B cell (primary cell): ENCODE data around the gene TNFRSF9. TPM values are rescaled to one million over a fixed set of nuclear protein-coding genes. Genes with fewer than 3 reads are reported as not detected.

Experiments used
- ATAC-seq: fragments of 200-7000 bp; cut with Tn5 transposase; one replicate; pipeline ENCODE4 v1.10.0; 2021; ENCODE audit warnings: low read depth, mild to moderate bottlenecking, moderate number of reproducible peaks, moderate library complexity
- CTCF ChIA-PET: fragments of 350-600 bp; sonication (Branson Sonifier 250); formaldehyde crosslinking; loops from one replicate; lab custom pipeline; 2021; ENCODE audit warnings: antibody characterized with exemption, inconsistent platforms; lab: Charles Lee
- POLR2A ChIA-PET: fragments of 350-600 bp; sonication (Branson Sonifier 250); formaldehyde crosslinking; loops from one replicate; lab custom pipeline; 2021; ENCODE audit warnings: antibody characterized with exemption; lab: Charles Lee
- DNase-seq: peaks from one replicate; pipeline ENCODE4 v3.0.0; 2013
- H2AFZ ChIP-seq: 2 replicates; pipeline ENCODE4 v1.6.1; 2012; ENCODE audit warnings: mild to moderate bottlenecking, low read depth, low read length; ENCODE audit not compliant: insufficient read depth, poor library complexity, severe bottlenecking
- H3K27ac ChIP-seq, 2 donors: 1 replicate in 1 of 2; 2 replicates in 1 of 2; pipeline ENCODE4 v1.5.1; 2012 to 2013; ENCODE audit warnings: low read length in 2 of 2, mild to moderate bottlenecking in 2 of 2, moderate library complexity in 1 of 2
- H3K27me3 ChIP-seq, 4 experiments: fragments of 200-600 bp in 1 of 4; sonication (generic) in 1 of 4; replicated peaks in 1 of 4; 1 replicate in 2 of 4; 2 replicates in 2 of 4; pipeline versions ENCODE4 v1.6.1 to v1.7.0; 2013 to 2016; ENCODE audit warnings: low read length in 3 of 4, mild to moderate bottlenecking in 2 of 4, mixed read lengths in 1 of 4, moderate library complexity in 1 of 4; ENCODE audit not compliant: insufficient read depth in 4 of 4, control insufficient read depth in 3 of 4; ENCODE audit errors: control extremely low read depth in 1 of 4
- H3K36me3 ChIP-seq, 2 experiments: replicated peaks in 1 of 2; 1 replicate in 1 of 2; 2 replicates in 1 of 2; pipeline versions ENCODE4 v1.6.1 to v1.7.1; 2013; ENCODE audit warnings: low read length in 1 of 2; ENCODE audit not compliant: insufficient read depth in 2 of 2, control insufficient read depth in 1 of 2; ENCODE audit errors: control extremely low read depth in 1 of 2, extremely low read depth in 1 of 2
- H3K4me1 ChIP-seq, 2 donors: fragments of 200-600 bp in 1 of 2; sonication (generic) in 1 of 2; 1 replicate in 1 of 2; 2 replicates in 1 of 2; pipeline versions ENCODE4 v1.5.1 to v1.6.1; 2013 to 2017; ENCODE audit warnings: low read length in 2 of 2; ENCODE audit not compliant: control insufficient read depth in 2 of 2, insufficient read depth in 2 of 2
- H3K4me2 ChIP-seq: replicated peaks from 2 replicates; pipeline ENCODE3; 2012; ENCODE audit warnings: mild to moderate bottlenecking, low read depth, low read length; ENCODE audit not compliant: poor library complexity, severe bottlenecking
- H3K4me3 ChIP-seq, 5 experiments: fragments of 200-600 bp in 1 of 5; sonication (generic) in 1 of 5; 1 replicate in 3 of 5; 2 replicates in 2 of 5; pipeline versions ENCODE4 v1.5.1 to v1.7.0; 2011 to 2016; ENCODE audit warnings: low read length in 4 of 5, mild to moderate bottlenecking in 4 of 5, low read depth in 2 of 5, control low read depth in 1 of 5, moderate library complexity in 1 of 5; ENCODE audit not compliant: insufficient read depth in 1 of 5; ENCODE audit errors: control extremely low read depth in 1 of 5, extremely low read depth in 1 of 5
- H3K79me2 ChIP-seq: fragments of 200-600 bp; sonication (generic); one replicate; pipeline ENCODE4 v1.6.0; 2016; ENCODE audit warnings: low read length; ENCODE audit not compliant: control insufficient read depth, insufficient read depth
- H3K9ac ChIP-seq: fragments of 200-600 bp; sonication (generic); 2 replicates; pipeline ENCODE4 v1.6.1; 2017; ENCODE audit warnings: mild to moderate bottlenecking, low read length, moderate library complexity
- H3K9me3 ChIP-seq, 3 donors: one replicate each; pipeline versions ENCODE4 v1.6.1 to v1.7.1; 2013; ENCODE audit warnings: low read length in 2 of 3; ENCODE audit not compliant: control insufficient read depth in 2 of 3, insufficient read depth in 1 of 3; ENCODE audit errors: control extremely low read depth in 1 of 3
- H4K20me1 ChIP-seq: 2 replicates; pipeline ENCODE4 v1.6.0; 2012; ENCODE audit warnings: mild to moderate bottlenecking, low read length; ENCODE audit not compliant: insufficient read depth, control insufficient read depth, poor library complexity, severe bottlenecking
- H3K27ac Mint-ChIP-seq: one replicate; pipeline ENCODE4 v1.8.0; 2021; ENCODE audit warnings: mixed read lengths
- H3K27me3 Mint-ChIP-seq: one replicate; pipeline ENCODE4 v1.8.0; 2021; ENCODE audit warnings: mixed read lengths
- H3K4me1 Mint-ChIP-seq: one replicate; pipeline ENCODE4 v1.8.0; 2021; ENCODE audit warnings: mixed read lengths
- H3K4me3 Mint-ChIP-seq: one replicate; pipeline ENCODE4 v1.8.0; 2021; ENCODE audit warnings: mixed read lengths
- H3K9me3 Mint-ChIP-seq: one replicate; pipeline ENCODE4 v1.8.0; 2022; ENCODE audit warnings: mixed read lengths; ENCODE audit not compliant: insufficient read depth
- EZH2 ChIP-seq: IDR thresholded peaks from 2 replicates; pipeline ENCODE4 v1.6.1; 2012; ENCODE audit warnings: borderline replicate concordance, low read depth, mild to moderate bottlenecking, moderate library complexity, low read length; ENCODE audit not compliant: insufficient read depth, poor library complexity, severe bottlenecking
- WGBS: methylation state at CpG from one replicate; pipeline ENCODE4 v1.1.5; 2013; ENCODE audit warnings: missing lambda C conversion rate; ENCODE audit not compliant: insufficient coverage; 5-methylcytosine and 5-hydroxymethylcytosine counted together
- intact Hi-C: fragments of 100-400 bp; cut with micrococcal nuclease; formaldehyde crosslinking; loops from one replicate; pipeline ENCODE4 v1.10.0; 2022
- polyA plus RNA-seq: library from polyadenylated mRNA; depleted of rRNA; stranded (reverse); fragments of >200 nt; gene quantifications from 2 replicates; pipeline ENCODE4 v1.2.3, GENCODE V29; 2012
- total RNA-seq, 2 donors: library from RNA; stranded (reverse); fragments of 120-200 nt in 1 of 2; gene quantifications; 1 replicate in 1 of 2; 2 replicates in 1 of 2; pipeline versions ENCODE4 v1.2.3 to v1.2.4, GENCODE V29; 2013 to 2022
- TF ChIP-seq, protein P1 (sequence below): fragments of 200-600 bp; IDR thresholded peaks from one replicate; pipeline ENCODE4 v1.8.0; 2022; ENCODE audit warnings: antibody characterized with exemption, mild to moderate bottlenecking

TNFRSF9 gene
- total and polyA plus RNA-seq, 2 donors (not counting 1 experiment from before 2014, with no cell fraction given) = 0.01 to 0.44 TPM

DNA sequence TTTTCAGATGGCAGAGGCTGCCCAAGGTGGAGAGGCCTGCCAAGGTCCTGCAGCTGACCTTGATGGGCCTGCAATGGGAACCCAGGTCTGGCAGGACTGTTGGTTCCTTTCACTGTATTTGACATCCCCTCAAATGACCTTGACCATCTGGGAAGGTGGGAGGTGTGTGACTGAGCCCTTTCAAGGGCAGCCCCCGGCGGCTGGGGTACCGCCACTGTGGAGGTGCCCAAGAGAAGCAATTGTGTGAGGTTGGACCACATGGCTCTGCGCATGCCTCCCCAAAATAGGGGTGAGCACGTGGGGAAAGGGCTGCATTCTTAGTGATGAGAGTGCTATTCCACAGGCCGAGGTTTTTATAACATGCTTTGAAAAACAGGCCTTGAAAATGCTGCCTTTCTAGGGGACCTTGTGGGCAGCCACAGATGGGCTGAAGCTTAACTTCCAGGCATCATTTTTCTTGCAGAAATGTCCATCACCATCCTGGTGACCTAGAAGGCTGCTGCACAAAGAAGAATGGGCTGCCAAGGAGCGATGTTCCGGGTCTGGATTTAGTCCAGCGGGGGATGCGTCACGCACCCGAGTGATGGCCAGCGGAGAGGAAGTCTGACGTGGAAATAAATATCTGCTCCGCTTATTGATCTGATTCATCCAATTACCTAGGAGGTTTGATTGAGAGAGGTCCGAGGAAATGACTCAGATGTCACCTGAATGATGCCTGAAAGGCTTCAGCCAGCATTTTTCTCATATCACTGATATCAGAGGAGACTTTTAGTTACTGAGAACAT, 71.3 kb downstream of the TNFRSF9 start:
- Mint-ChIP-seq H3K27me3 (no peaks in the 10 kb centered on the region), H3K27ac (no peak overlapping the region), H3K4me1 (no peaks in the 10 kb centered on the region), H3K4me3 (no peak overlapping the region), H3K9me3 (no peaks in the 10 kb centered on the region)
- H3K79me2 ChIP-seq = no peaks in the 10 kb centered on the region
- ChIA-PET CTCF (no interaction called here), POLR2A (no interaction called here)
- no peak overlapping the region for H2AFZ ChIP-seq
- 91% methylated on average over 16 of the region's 16 CpGs for WGBS
- H3K27ac ChIP-seq = no peak overlapping the region
- peaks cover 0 to 4% (median 0%) of the 10 kb centered on the region in 3 donors for H3K9me3 ChIP-seq
- no peak for DNase-seq
- no peaks in the 10 kb centered on the region for H3K4me1 ChIP-seq
- no peaks in the 10 kb centered on the region for H3K36me3 ChIP-seq
- no peak for TF ChIP-seq EZH2
- TF ChIP-seq, protein P1, sequence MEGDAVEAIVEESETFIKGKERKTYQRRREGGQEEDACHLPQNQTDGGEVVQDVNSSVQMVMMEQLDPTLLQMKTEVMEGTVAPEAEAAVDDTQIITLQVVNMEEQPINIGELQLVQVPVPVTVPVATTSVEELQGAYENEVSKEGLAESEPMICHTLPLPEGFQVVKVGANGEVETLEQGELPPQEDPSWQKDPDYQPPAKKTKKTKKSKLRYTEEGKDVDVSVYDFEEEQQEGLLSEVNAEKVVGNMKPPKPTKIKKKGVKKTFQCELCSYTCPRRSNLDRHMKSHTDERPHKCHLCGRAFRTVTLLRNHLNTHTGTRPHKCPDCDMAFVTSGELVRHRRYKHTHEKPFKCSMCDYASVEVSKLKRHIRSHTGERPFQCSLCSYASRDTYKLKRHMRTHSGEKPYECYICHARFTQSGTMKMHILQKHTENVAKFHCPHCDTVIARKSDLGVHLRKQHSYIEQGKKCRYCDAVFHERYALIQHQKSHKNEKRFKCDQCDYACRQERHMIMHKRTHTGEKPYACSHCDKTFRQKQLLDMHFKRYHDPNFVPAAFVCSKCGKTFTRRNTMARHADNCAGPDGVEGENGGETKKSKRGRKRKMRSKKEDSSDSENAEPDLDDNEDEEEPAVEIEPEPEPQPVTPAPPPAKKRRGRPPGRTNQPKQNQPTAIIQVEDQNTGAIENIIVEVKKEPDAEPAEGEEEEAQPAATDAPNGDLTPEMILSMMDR = no peak
- H3K4me2 ChIP-seq = no peak overlapping the region
- no peaks in the 10 kb centered on the region for H3K27me3 ChIP-seq
- intact Hi-C loops = no loop called here
- no peak overlapping the region for H3K9ac ChIP-seq
- no peak for ATAC-seq
- no peak overlapping the region for H3K4me3 ChIP-seq
- H4K20me1 ChIP-seq = no peaks in the 10 kb centered on the region

DNA sequence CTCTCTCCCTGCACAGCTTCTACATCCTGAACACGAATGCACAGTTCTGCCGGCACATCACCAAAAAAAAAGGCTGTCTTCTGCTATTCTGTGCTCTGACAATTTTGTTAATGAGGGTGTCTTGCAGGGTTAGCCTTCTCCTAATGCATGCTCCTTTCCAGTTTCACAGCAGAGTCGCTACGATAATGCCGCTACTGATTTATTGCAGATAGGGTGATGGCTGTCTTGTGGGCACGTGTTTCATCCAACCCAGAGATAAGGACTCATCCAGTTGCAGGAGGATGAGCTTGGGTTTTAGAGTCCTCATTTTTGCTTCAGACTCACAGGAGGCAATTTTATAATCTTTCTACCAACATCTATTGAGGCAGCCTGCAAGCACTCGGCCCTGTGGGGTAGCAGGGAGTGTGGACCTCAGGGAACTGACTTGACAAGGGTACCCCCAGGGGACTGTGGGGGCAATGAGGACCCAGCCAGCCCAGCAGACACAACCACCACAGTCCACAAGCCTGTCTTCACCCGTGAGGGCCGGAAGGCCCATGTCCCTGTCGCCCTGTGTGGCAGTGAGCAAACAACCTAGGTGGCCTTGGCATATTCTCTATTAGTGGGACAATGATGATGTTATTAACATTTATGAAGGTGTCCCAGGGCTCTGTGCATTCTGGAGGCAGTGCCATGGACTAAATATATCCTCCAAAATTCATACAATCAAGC, 72.4 kb downstream of the TNFRSF9 start:
- TF ChIP-seq, protein P1 = no peak
- no peak for TF ChIP-seq EZH2
- POLR2A ChIA-PET = no interaction called here
- WGBS = 84% methylated on average over 4 of the region's 10 CpGs
- no peak for DNase-seq
- no peak overlapping the region for H3K4me2 ChIP-seq
- H3K79me2 ChIP-seq = no peaks in the 10 kb centered on the region
- Mint-ChIP-seq H3K4me3 (no peak overlapping the region), H3K9me3 (no peaks in the 10 kb centered on the region), H3K4me1 (no peaks in the 10 kb centered on the region), H3K27ac (no peak overlapping the region), H3K27me3 (no peaks in the 10 kb centered on the region)
- no peak for ATAC-seq
- intact Hi-C loops = no loop called here
- H3K36me3 ChIP-seq = no peaks in the 10 kb centered on the region
- no peak overlapping the region for H2AFZ ChIP-seq
- CTCF ChIA-PET = no interaction called here
- H3K9me3 ChIP-seq = peaks cover 0 to 4% (median 0%) of the 10 kb centered on the region in 3 donors
- no peak overlapping the region for H3K9ac ChIP-seq
- no peaks in the 10 kb centered on the region for H4K20me1 ChIP-seq
- H3K27ac ChIP-seq = no peak overlapping the region
- H3K4me1 ChIP-seq = no peaks in the 10 kb centered on the region
- no peaks in the 10 kb centered on the region for H3K27me3 ChIP-seq
- H3K4me3 ChIP-seq = no peak overlapping the region
